D721Med (cell line): Measurements from ENCODE around the gene VRK2.
"Not testable (repeated sequence)": the region's sequence is repeated elsewhere in the genome, so short reads cannot be mapped to it uniquely, and the experiment has no call there.

ENCODE experiments used
- DNase-seq: peaks from one replicate; pipeline ENCODE4 v3.0.0; 2011; ENCODE audit warnings: low spot score; ENCODE audit not compliant: insufficient read length
- FAIRE-seq: peaks from 2 replicates; lab custom pipeline; 2011; peaks lifted over from hg19 to GRCh38; lab: Jason Lieb, UNC
- TF ChIP-seq, protein P1 (sequence below): IDR thresholded peaks from 2 replicates; pipeline ENCODE4 v1.5.1; 2012; ENCODE audit warnings: mild to moderate bottlenecking, control low read depth; ENCODE audit not compliant: insufficient read depth; ENCODE audit errors: missing control alignments

VRK2 gene

DNA sequence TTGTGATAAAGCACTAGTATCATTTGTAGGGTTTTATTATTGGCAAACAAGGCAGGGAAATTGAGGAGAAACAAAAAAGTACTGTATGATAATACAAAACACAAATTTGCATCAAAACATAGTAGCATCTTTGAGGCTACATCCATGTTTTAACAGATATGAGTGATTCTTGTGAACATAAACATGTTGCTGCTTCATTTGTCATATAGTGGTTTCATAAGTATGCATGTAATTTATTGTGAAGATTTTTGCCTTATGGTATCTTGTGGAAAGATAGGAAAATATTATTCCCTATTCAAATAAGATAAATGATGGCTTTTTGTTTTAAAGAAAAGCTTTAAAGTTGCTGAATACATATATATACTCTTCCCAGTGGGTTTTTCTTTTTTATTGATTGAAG, 60.3 kb downstream of the VRK2 start:
- no peak for FAIRE-seq
- TF ChIP-seq, protein P1, sequence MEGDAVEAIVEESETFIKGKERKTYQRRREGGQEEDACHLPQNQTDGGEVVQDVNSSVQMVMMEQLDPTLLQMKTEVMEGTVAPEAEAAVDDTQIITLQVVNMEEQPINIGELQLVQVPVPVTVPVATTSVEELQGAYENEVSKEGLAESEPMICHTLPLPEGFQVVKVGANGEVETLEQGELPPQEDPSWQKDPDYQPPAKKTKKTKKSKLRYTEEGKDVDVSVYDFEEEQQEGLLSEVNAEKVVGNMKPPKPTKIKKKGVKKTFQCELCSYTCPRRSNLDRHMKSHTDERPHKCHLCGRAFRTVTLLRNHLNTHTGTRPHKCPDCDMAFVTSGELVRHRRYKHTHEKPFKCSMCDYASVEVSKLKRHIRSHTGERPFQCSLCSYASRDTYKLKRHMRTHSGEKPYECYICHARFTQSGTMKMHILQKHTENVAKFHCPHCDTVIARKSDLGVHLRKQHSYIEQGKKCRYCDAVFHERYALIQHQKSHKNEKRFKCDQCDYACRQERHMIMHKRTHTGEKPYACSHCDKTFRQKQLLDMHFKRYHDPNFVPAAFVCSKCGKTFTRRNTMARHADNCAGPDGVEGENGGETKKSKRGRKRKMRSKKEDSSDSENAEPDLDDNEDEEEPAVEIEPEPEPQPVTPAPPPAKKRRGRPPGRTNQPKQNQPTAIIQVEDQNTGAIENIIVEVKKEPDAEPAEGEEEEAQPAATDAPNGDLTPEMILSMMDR: no peak

DNA sequence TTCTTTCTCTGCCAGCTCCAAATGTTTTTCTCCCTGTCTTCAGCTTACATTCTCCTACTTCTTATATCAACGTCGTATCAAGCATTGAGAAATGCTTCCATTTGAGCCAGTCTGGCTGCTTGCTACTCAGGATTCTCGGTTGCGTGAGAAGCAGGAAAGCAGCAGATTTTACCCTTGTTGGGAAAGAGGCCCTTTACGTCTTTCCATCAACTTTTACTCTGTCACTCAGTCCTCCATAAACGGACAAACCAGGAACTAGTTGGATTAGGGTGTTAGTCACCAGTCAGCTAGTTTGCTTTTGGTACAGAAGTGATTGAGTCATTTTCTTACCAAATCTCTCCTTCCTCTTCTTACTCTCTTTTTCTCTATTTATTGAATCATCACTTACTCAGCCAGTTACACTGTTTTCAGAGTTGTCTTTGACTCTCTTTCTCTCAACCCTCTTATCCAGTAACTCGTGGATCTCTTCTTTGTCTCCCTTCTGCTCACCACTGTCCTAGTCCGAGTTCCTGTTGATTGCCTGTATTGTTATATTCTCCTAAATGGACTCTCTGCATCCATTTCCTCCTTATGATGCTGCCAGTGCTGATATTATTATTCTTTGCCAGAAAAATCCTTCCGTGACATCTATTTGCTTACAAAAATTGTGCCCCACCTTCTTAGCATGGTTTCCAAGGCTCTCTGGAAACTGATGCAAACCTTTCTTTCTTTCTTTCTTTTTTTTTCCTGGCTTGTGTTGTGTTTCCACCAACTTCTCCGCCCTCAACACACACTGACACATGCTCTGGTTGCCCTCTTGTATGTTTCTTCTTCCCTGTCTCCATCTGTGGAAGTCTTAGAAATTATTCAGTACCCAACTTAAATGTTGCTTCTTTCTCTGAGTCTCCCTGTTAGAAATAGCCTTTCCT, 61.5 kb downstream of the VRK2 start:
- DNase-seq (no peak), FAIRE-seq (no peak)
- TF ChIP-seq, protein P1: no peak

More for the DNA sequence above, 60.3 kb downstream of the VRK2 start:
- DNase-seq: no peak

DNA sequence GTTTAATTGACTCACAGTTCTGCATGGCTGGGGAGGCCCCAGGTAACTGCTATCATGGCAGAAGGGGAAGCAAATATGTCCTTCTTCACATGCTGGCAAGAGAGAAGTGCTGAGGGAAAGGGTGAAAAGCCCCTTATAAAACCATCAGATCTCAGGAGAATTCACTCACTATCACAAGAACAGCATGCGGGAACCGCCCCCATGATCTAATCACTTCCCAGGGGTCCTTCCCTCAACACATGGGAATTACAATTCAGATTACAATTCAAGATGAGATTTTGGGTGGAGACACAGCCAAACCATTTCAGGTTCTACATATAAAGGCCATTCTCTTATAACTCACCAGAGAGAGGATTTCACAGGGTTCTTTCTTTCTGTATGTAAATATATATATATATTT, 62.9 kb downstream of the VRK2 start:
- FAIRE-seq: no peak
- no peak for DNase-seq
- TF ChIP-seq, protein P1: no peak

DNA sequence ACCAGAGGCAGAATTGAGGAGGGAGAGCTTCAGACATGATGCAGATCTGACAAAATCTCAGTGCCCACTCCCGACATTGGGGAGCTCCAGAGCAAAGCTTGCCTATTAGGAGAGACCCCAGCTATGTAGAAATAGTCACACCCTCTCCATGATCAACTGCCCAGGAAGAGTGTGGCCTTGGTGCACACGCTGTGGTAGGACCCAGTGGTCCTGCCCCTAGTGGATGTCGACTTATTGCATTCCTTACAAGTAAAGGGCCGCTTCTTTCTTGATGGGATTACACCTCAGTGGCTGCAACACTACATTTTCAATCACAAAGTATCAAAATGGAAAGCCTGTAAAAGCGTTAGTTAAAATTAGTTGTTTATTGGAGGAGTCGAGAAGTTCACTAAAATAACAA, 64.2 kb downstream of the VRK2 start:
- FAIRE-seq (no peak), DNase-seq (no peak)
- TF ChIP-seq, protein P1: no peak

DNA sequence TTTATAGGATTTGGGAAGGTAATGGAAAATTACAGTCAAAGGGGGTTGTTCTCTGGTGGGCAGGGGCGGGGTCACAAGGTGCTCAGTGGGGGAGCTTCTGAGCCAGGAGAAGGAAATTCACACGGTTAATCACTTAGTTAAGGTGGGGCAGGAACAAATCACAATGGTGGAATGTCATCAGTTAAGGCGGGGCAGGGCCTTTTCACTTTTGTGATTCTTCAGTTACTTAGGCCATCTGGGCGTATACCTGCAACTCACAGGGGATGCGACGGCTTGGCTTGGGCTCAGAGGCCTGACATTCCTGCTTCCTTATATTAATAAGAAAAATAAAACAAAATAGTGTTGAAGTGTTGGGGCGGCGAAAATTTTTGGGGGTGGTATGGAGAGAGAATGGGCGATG, 67.0 kb downstream of the VRK2 start:
- FAIRE-seq, DNase-seq: not testable (repeated sequence)

DNA sequence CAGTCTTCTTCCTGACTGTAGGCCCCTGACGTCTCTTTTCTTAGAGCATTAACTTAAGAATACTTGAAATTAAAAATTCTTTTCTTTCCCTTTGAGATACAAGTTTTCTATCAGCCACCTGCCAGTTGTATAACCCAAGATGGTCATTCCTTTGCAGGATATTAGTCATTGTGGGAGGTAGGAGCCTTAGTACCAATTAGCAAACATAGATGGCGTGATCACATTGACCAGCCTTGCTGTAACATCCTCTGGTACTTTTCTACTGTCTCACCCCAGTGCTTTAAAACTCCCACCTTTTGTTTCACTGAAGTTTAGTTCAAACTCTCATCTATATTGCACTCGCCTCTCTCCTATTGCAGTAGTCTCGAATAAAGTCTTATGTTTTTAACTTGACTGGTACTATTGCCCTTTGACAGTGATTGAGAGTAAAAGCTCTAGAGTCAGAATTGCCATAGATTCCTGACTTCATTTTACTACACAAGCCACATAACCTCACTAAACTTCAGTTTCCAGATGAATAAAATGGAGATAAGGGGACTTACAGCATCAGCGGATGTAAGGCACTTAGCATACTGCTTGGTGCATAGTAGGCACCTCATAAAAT, 74.1 kb downstream of the VRK2 start:
- DNase-seq (no peak), FAIRE-seq (no peak)
- TF ChIP-seq, protein P1: no peak

DNA sequence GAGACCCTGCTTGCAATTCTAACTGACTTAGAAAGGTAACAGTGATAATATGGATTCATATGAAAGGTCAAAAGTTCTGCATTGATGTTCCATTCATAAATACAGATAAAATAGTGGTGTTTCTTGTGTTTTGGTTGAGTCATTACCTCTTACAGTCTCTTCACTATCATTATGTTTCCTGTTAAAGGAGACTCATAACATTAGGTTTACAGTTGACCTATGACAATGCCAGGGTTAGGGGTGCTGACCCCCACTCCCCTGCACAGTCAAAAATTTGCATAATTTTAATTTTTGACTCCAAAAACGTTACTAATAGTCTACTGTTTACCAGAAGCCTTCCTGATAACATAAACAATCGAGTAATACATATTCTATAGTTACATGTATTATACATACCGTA, 75.4 kb downstream of the VRK2 start:
- no peak for DNase-seq
- no peak for FAIRE-seq
- TF ChIP-seq, protein P1: no peak
